Calu3 (cell line): ENCODE data around the gene RTL10. TPM values are rescaled to one million over a fixed set of nuclear protein-coding genes. Genes with fewer than 3 reads are reported as not detected.

Source experiments
- BruUV-seq: library from RNA; stranded (reverse); fragments of 400-500 nt; replicated peaks from 2 replicates; lab custom pipeline; 2021; lab: Mats Ljungman, UMichigan
- CTCF ChIA-PET: fragments of 300-600 bp; sonication (Branson Sonifier 250); formaldehyde crosslinking; loops from one replicate; lab custom pipeline; 2022; ENCODE audit warnings: antibody characterized with exemption; lab: Charles Lee
- DNase-seq: peaks from one replicate; pipeline ENCODE4 v3.0.0; 2022
- H3K27ac Mint-ChIP-seq: one replicate; pipeline ENCODE4 v1.8.0; 2022; ENCODE audit warnings: mixed read lengths; ENCODE audit not compliant: unreplicated experiment
- H3K27me3 Mint-ChIP-seq: one replicate; pipeline ENCODE4 v1.8.0; 2022; ENCODE audit warnings: mixed read lengths; ENCODE audit not compliant: unreplicated experiment
- H3K36me3 Mint-ChIP-seq: one replicate; pipeline ENCODE4 v1.8.0; 2022; ENCODE audit warnings: mild to moderate bottlenecking, moderate library complexity, mixed read lengths; ENCODE audit not compliant: insufficient read depth, unreplicated experiment
- H3K4me1 Mint-ChIP-seq: one replicate; pipeline ENCODE4 v1.8.0; 2022; ENCODE audit warnings: mild to moderate bottlenecking, low read depth, mixed read lengths; ENCODE audit not compliant: unreplicated experiment
- H3K4me3 Mint-ChIP-seq: one replicate; pipeline ENCODE4 v1.8.0; 2022; ENCODE audit warnings: mild to moderate bottlenecking, low read depth, moderate library complexity, mixed read lengths; ENCODE audit not compliant: unreplicated experiment
- H3K9me3 Mint-ChIP-seq: one replicate; pipeline ENCODE4 v1.8.0; 2022; ENCODE audit warnings: low read depth, mixed read lengths; ENCODE audit not compliant: unreplicated experiment
- intact Hi-C: fragments of 100-400 bp; cut with micrococcal nuclease; formaldehyde crosslinking; loops from one replicate; pipeline ENCODE4 v1.10.0; 2022; ENCODE audit not compliant: unreplicated experiment
- total RNA-seq: library from RNA; stranded (reverse); gene quantifications from 2 replicates; pipeline ENCODE4 v1.2.3, GENCODE V29; 2022
- TF ChIP-seq, protein P1 (sequence below): fragments of 200-600 bp; IDR thresholded peaks from one replicate; pipeline ENCODE4 v1.8.0; 2022; ENCODE audit warnings: antibody characterized with exemption; ENCODE audit not compliant: unreplicated experiment

The RTL10 gene
- total RNA-seq, 1 experiment from 2014 or later: 26.2 TPM

GRCh38 chr22:19825904-19826618 is 28.6 kb downstream of the RTL10 start:
- no peak overlapping the region for H3K4me3 Mint-ChIP-seq
- TF ChIP-seq, protein P1, sequence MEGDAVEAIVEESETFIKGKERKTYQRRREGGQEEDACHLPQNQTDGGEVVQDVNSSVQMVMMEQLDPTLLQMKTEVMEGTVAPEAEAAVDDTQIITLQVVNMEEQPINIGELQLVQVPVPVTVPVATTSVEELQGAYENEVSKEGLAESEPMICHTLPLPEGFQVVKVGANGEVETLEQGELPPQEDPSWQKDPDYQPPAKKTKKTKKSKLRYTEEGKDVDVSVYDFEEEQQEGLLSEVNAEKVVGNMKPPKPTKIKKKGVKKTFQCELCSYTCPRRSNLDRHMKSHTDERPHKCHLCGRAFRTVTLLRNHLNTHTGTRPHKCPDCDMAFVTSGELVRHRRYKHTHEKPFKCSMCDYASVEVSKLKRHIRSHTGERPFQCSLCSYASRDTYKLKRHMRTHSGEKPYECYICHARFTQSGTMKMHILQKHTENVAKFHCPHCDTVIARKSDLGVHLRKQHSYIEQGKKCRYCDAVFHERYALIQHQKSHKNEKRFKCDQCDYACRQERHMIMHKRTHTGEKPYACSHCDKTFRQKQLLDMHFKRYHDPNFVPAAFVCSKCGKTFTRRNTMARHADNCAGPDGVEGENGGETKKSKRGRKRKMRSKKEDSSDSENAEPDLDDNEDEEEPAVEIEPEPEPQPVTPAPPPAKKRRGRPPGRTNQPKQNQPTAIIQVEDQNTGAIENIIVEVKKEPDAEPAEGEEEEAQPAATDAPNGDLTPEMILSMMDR: no peak
- H3K9me3 Mint-ChIP-seq: peaks cover 2% of the 10 kb centered on the region
- DNase-seq: no peak
- peaks cover 4% of the 10 kb centered on the region for H3K36me3 Mint-ChIP-seq
- no peaks in the 10 kb centered on the region for H3K27me3 Mint-ChIP-seq
- CTCF ChIA-PET: no interaction called here
- intact Hi-C loops: no loop called here
- H3K4me1 Mint-ChIP-seq: no peaks in the 10 kb centered on the region
- no peak overlapping the region for H3K27ac Mint-ChIP-seq
- BruUV-seq: no TSS peak

- peaks cover 4% of the 10 kb centered on the region for H3K36me3 Mint-ChIP-seq
- TF ChIP-seq, protein P1: no peak
- H3K27me3 Mint-ChIP-seq: no peaks in the 10 kb centered on the region
- peaks cover 2% of the 10 kb centered on the region for H3K9me3 Mint-ChIP-seq
- no peak for DNase-seq
- H3K4me1 Mint-ChIP-seq: no peaks in the 10 kb centered on the region
- CTCF ChIA-PET: no interaction called here
- intact Hi-C loops: no loop called here
- no TSS peak for BruUV-seq
- H3K27ac Mint-ChIP-seq: no peak overlapping the region
- no peak overlapping the region for H3K4me3 Mint-ChIP-seq
These were observed 29.7 kb downstream of the RTL10 start for GRCh38 chr22:19824926-19825339.

DNA sequence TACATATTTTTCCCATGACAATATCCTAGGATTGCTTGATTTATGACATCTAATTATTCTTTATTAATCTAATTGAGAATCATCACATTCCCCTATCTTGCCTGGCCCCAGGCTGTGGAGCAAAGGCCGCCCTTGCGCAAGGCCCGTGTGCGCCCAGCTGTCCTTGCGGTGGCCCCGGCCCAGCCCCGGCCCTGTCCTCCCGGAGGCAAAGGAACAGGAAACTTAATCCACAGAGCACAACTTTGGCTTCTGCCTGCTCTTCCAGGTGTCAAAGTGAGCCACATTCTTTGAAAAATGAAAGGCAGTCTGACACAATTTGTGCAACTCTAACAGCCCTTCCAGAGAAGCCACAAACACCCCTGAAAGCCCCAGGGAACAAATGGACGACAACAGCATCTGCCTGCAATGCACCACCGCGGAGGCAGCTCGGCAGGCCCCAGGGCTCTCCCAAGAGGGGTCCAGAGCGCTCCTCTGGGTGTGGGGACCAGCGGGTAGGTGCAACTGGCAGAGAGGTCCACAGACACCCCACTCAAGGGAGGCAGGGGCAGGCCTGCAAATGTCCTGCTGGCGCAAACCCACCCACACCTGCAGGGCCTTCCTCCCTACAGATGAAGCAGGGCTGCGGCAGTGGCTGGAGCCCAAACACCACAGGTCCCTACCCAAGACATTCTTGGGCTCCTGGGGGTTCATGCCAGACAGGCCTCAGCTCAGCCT is 30.3 kb downstream of the RTL10 start:
- H3K4me1 Mint-ChIP-seq: no peaks in the 10 kb centered on the region
- H3K27ac Mint-ChIP-seq: no peak overlapping the region
- DNase-seq: no peak
- H3K27me3 Mint-ChIP-seq: no peaks in the 10 kb centered on the region
- intact Hi-C loops: no loop called here
- CTCF ChIA-PET: no interaction called here
- no TSS peak for BruUV-seq
- H3K4me3 Mint-ChIP-seq: no peak overlapping the region
- peaks cover 2% of the 10 kb centered on the region for H3K9me3 Mint-ChIP-seq
- H3K36me3 Mint-ChIP-seq: peaks cover 4% of the 10 kb centered on the region
- TF ChIP-seq, protein P1: no peak

DNA sequence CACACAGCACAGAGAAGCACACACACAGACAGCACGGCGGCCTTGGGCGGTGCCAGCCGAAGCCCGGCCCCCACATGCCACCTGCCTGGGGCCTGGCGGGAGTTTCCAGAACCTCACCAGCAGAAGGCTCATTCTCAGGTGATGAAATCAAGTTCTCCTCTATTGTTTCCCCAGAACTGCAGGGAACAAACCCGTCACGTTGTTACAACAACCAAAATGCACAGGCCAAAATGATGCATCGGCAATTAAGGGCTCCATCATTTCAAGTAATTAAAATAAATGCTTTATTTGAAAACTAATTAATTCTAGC is 30.8 kb downstream of the RTL10 start:
- H3K9me3 Mint-ChIP-seq: peaks cover 2% of the 10 kb centered on the region
- CTCF ChIA-PET: no interaction called here
- peaks cover 4% of the 10 kb centered on the region for H3K36me3 Mint-ChIP-seq
- no peak overlapping the region for H3K27ac Mint-ChIP-seq
- DNase-seq: no peak
- TF ChIP-seq, protein P1: no peak
- H3K4me3 Mint-ChIP-seq: no peak overlapping the region
- BruUV-seq: no TSS peak
- H3K4me1 Mint-ChIP-seq: no peaks in the 10 kb centered on the region
- intact Hi-C loops: no loop called here
- H3K27me3 Mint-ChIP-seq: no peaks in the 10 kb centered on the region
